Smooth muscle cell (in vitro differentiated cells): ENCODE measurements around the gene GSTM3. TPM values are rescaled to one million over a fixed set of nuclear protein-coding genes. Genes with fewer than 3 reads are reported as not detected.
"Not testable (repeated sequence)": the region's sequence is repeated elsewhere in the genome, so short reads cannot be mapped to it uniquely, and the experiment has no call there.

Experiments
- DNase-seq: peaks from one replicate; lab custom pipeline; 2025; ENCODE audit not compliant: unreplicated experiment; lab: John Stamatoyannopoulos, UW
- H2AFZ ChIP-seq: fragments of 200-600 bp; sonication (generic); 2 replicates; pipeline ENCODE4 v1.6.0; 2016; ENCODE audit warnings: antibody characterized with exemption, low read depth, mild to moderate bottlenecking
- H3F3A ChIP-seq: fragments of 200-600 bp; sonication (generic); 2 replicates; pipeline ENCODE4 v1.6.0; 2017; ENCODE audit warnings: antibody characterized with exemption, low read depth
- H3K27ac ChIP-seq: fragments of 200-600 bp; sonication (generic); 2 replicates; pipeline ENCODE4 v1.5.1; 2016; ENCODE audit warnings: low read depth, mild to moderate bottlenecking
- H3K27me3 ChIP-seq: fragments of 200-600 bp; sonication (generic); 2 replicates; pipeline ENCODE4 v1.6.1; 2016; ENCODE audit warnings: low read depth, mild to moderate bottlenecking
- H3K36me3 ChIP-seq: fragments of 200-600 bp; sonication (generic); 2 replicates; pipeline ENCODE4 v1.5.1; 2016; ENCODE audit warnings: low read depth
- H3K4me1 ChIP-seq: fragments of 200-600 bp; sonication (generic); 2 replicates; pipeline ENCODE4 v1.5.1; 2016; ENCODE audit warnings: low read depth
- H3K4me2 ChIP-seq: fragments of 200-600 bp; sonication (generic); 2 replicates; pipeline ENCODE4 v1.6.0; 2016; ENCODE audit warnings: mild to moderate bottlenecking
- H3K4me3 ChIP-seq: fragments of 200-600 bp; sonication (generic); 2 replicates; pipeline ENCODE4 v1.5.1; 2016; ENCODE audit warnings: mild to moderate bottlenecking
- H3K79me2 ChIP-seq: fragments of 200-600 bp; sonication (generic); 2 replicates; pipeline ENCODE4 v1.6.0; 2016; ENCODE audit warnings: low read depth, mild to moderate bottlenecking
- H3K9ac ChIP-seq: fragments of 200-600 bp; sonication (generic); 2 replicates; pipeline ENCODE4 v1.6.0; 2016; ENCODE audit warnings: low read depth
- H3K9me3 ChIP-seq: fragments of 200-600 bp; sonication (generic); replicated peaks from 2 replicates; pipeline ENCODE4 v1.5.1; 2016; ENCODE audit warnings: low read depth
- H4K20me1 ChIP-seq: fragments of 200-600 bp; sonication (generic); 2 replicates; pipeline ENCODE4 v1.6.0; 2016; ENCODE audit warnings: low read depth
- WGBS: methylation state at CpG from one replicate; pipeline ENCODE4 v1.1.7; 2016; ENCODE audit warnings: low lambda C conversion rate; 5-methylcytosine and 5-hydroxymethylcytosine counted together
- polyA plus RNA-seq: library from polyadenylated mRNA; unstranded; fragments of >200 nt; fragmentation: Nextera tagmentation; extraction: Ambion mirVana; gene quantifications from 2 replicates; pipeline ENCODE4 v1.2.1, GENCODE V29; 2016
- total RNA-seq: library from RNA; depleted of rRNA; stranded (reverse); fragments of >200 nt; gene quantifications from 2 replicates; pipeline ENCODE4 v1.2.3, GENCODE V29; 2014

The GSTM3 gene
- total and polyA plus RNA-seq, 2 experiments from 2014 or later = 153 to 218 TPM

GRCh38 chr1:109684777-109685176 is 56.1 kb downstream of the GSTM3 start:
- H3K36me3 ChIP-seq, H3K9ac ChIP-seq, H3K4me2 ChIP-seq, H3K79me2 ChIP-seq, H3F3A ChIP-seq, H3K27ac ChIP-seq, H3K27me3 ChIP-seq, H4K20me1 ChIP-seq, H3K4me3 ChIP-seq, H3K4me1 ChIP-seq, H2AFZ ChIP-seq, DNase-seq, H3K9me3 ChIP-seq: not testable (repeated sequence)
- WGBS = 100% methylated on average over 4 of the region's 6 CpGs

Other genes with a start within 250 kb of the GSTM3 start
- gene CYB561D1, start 246.9 kb downstream of the GSTM3 start, total RNA-seq = 4.5 and 8.6 TPM in 2 replicates
- gene CYB561D1, start 246.9 kb downstream of the GSTM3 start, polyA plus RNA-seq = 5.3 and 7.4 TPM in 2 replicates
- 0.31 and 0.99 TPM in 2 replicates for gene AMIGO1, start 231.3 kb downstream of the GSTM3 start, total RNA-seq
- gene AMIGO1, start 231.3 kb downstream of the GSTM3 start, polyA plus RNA-seq = 0.93 and 1.4 TPM in 2 replicates
- not detected in 2 replicates for gene GPR61, start 201.2 kb downstream of the GSTM3 start, total RNA-seq
- 0.37 TPM in 1 of 2 replicates, not detected in the other for gene GPR61, start 201.2 kb downstream of the GSTM3 start, polyA plus RNA-seq
- 15.4 and 19.0 TPM in 2 replicates for gene GNAI3, start 192.4 kb downstream of the GSTM3 start, total RNA-seq
- gene GNAI3, start 192.4 kb downstream of the GSTM3 start, polyA plus RNA-seq = 11.4 and 13.0 TPM in 2 replicates
- gene GNAT2, start 121.4 kb downstream of the GSTM3 start, total RNA-seq = not detected in 2 replicates
- gene GNAT2, start 121.4 kb downstream of the GSTM3 start, polyA plus RNA-seq = not detected in 2 replicates
- gene AMPD2, start 121.2 kb downstream of the GSTM3 start, total RNA-seq = 57.4 and 69.2 TPM in 2 replicates
- gene AMPD2, start 121.2 kb downstream of the GSTM3 start, polyA plus RNA-seq = 104 and 122 TPM in 2 replicates
- gene GSTM4, start 84.9 kb downstream of the GSTM3 start, total RNA-seq = 23.2 and 25.8 TPM in 2 replicates
- gene GSTM4, start 84.9 kb downstream of the GSTM3 start, polyA plus RNA-seq = 32.8 and 34.4 TPM in 2 replicates
- 29.2 and 30.3 TPM in 2 replicates for gene GSTM2, start 73.0 kb downstream of the GSTM3 start, total RNA-seq
- 41.2 and 43.8 TPM in 2 replicates for gene GSTM2, start 73.0 kb downstream of the GSTM3 start, polyA plus RNA-seq
- gene GSTM1, start 53.2 kb downstream of the GSTM3 start, total RNA-seq = 15.9 and 20.9 TPM in 2 replicates
- gene GSTM1, start 53.2 kb downstream of the GSTM3 start, polyA plus RNA-seq = 31.4 and 46.3 TPM in 2 replicates
- gene GSTM5, start 28.8 kb downstream of the GSTM3 start, total RNA-seq = not detected in 2 replicates
- 0.17 and 0.87 TPM in 2 replicates for gene GSTM5, start 28.8 kb downstream of the GSTM3 start, polyA plus RNA-seq
- not detected in 2 replicates for gene EPS8L3, start 22.9 kb upstream of the GSTM3 start, total RNA-seq
- gene EPS8L3, start 22.9 kb upstream of the GSTM3 start, polyA plus RNA-seq = not detected in 2 replicates
- gene CSF1, start 169.8 kb upstream of the GSTM3 start, total RNA-seq = 30.9 and 43.4 TPM in 2 replicates
- gene CSF1, start 169.8 kb upstream of the GSTM3 start, polyA plus RNA-seq = 17.1 and 22.4 TPM in 2 replicates
- 77.3 and 79.5 TPM in 2 replicates for gene AHCYL1, start 243.7 kb upstream of the GSTM3 start, total RNA-seq
- 115 and 144 TPM in 2 replicates for gene AHCYL1, start 243.7 kb upstream of the GSTM3 start, polyA plus RNA-seq